GM23338 (cell line): ENCODE data around the gene C10orf90. TPM values are rescaled to one million over a fixed set of nuclear protein-coding genes. Genes with fewer than 3 reads are reported as not detected.

Source experiments
- ATAC-seq: fragments of 200-7000 bp; cut with Tn5 transposase; 3 replicates; pipeline ENCODE4 v1.9.1; 2020
- DNase-seq: peaks from one replicate; pipeline ENCODE4 v3.0.0-alpha.2; 2015; ENCODE audit warnings: low spot score
- H2AFZ ChIP-seq: fragments of 200-600 bp; sonication (generic); 2 replicates; pipeline ENCODE4 v1.8.0; 2016; ENCODE audit warnings: antibody characterized with exemption, mild to moderate bottlenecking, moderate library complexity
- H3F3A ChIP-seq: fragments of 200-600 bp; sonication (generic); replicated peaks from 2 replicates; pipeline ENCODE4 v1.8.0; 2017; ENCODE audit warnings: antibody characterized with exemption, mixed run types, low read depth
- H3K27ac ChIP-seq: fragments of 200-600 bp; sonication (generic); 2 replicates; pipeline ENCODE4 v1.6.1; 2016; ENCODE audit warnings: low read depth
- H3K27me3 ChIP-seq: fragments of 200-600 bp; sonication (generic); 2 replicates; pipeline ENCODE4 v1.8.0; 2016; ENCODE audit warnings: mild to moderate bottlenecking, mixed run types, moderate library complexity; ENCODE audit not compliant: insufficient read depth
- H3K36me3 ChIP-seq: fragments of 200-600 bp; sonication (generic); 2 replicates; pipeline ENCODE4 v1.8.0; 2016; ENCODE audit warnings: mild to moderate bottlenecking; ENCODE audit not compliant: insufficient read depth
- H3K4me1 ChIP-seq: fragments of 200-600 bp; sonication (generic); 2 replicates; pipeline ENCODE4 v1.8.0; 2016; ENCODE audit warnings: mild to moderate bottlenecking, moderate library complexity; ENCODE audit not compliant: insufficient read depth
- H3K4me2 ChIP-seq: fragments of 200-600 bp; sonication (generic); 2 replicates; pipeline ENCODE4 v1.7.1; 2017; ENCODE audit warnings: mixed run types
- H3K4me3 ChIP-seq: fragments of 200-600 bp; sonication (generic); 2 replicates; pipeline ENCODE4 v1.6.1; 2016; ENCODE audit warnings: mixed run types
- H3K79me2 ChIP-seq: fragments of 200-600 bp; sonication (generic); replicated peaks from 2 replicates; pipeline ENCODE4 v1.8.0; 2017; ENCODE audit warnings: mild to moderate bottlenecking; ENCODE audit not compliant: insufficient read depth
- H3K9me2 ChIP-seq: fragments of 200-600 bp; sonication (generic); 2 replicates; pipeline ENCODE4 v1.8.0; 2017; ENCODE audit not compliant: insufficient read depth
- H4K20me1 ChIP-seq: fragments of 200-600 bp; sonication (generic); replicated peaks from 2 replicates; pipeline ENCODE4 v1.8.0; 2017; ENCODE audit warnings: mild to moderate bottlenecking; ENCODE audit not compliant: insufficient read depth
- H3K27ac Mint-ChIP-seq: 2 replicates; pipeline ENCODE4 v1.8.0; 2020; ENCODE audit warnings: inconsistent platforms, mild to moderate bottlenecking, moderate library complexity, mixed read lengths
- H3K27me3 Mint-ChIP-seq: 3 replicates; pipeline ENCODE4 v1.8.0; 2022; ENCODE audit warnings: low read depth, mild to moderate bottlenecking, moderate library complexity, mixed read lengths, inconsistent platforms; ENCODE audit not compliant: insufficient read depth, poor library complexity
- H3K36me3 Mint-ChIP-seq: 3 replicates; pipeline ENCODE4 v1.8.0; 2021; ENCODE audit warnings: low read depth, mild to moderate bottlenecking, inconsistent platforms, moderate library complexity, mixed read lengths
- H3K4me1 Mint-ChIP-seq: 3 replicates; pipeline ENCODE4 v1.8.0; 2020; ENCODE audit warnings: mild to moderate bottlenecking, inconsistent platforms, mixed read lengths
- H3K4me3 Mint-ChIP-seq: 3 replicates; pipeline ENCODE4 v1.8.0; 2021; ENCODE audit warnings: moderate library complexity, mild to moderate bottlenecking, inconsistent platforms, mixed read lengths
- H3K9me3 Mint-ChIP-seq: 3 replicates; pipeline ENCODE4 v1.8.0; 2020; ENCODE audit warnings: moderate library complexity, mild to moderate bottlenecking, inconsistent platforms, mixed read lengths
- CTCF ChIP-seq, 2 experiments: fragments of 200-600 bp in 1 of 2; sonication (generic) in 1 of 2; conservative IDR thresholded peaks; 2 replicates each; pipeline versions ENCODE4 v1.5.1 to v1.6.1; 2016 to 2017; ENCODE audit warnings: antibody characterized with exemption in 2 of 2, low read depth in 2 of 2, mild to moderate bottlenecking in 2 of 2, moderate library complexity in 1 of 2
- ETS1 ChIP-seq: IDR thresholded peaks from 2 replicates; pipeline ENCODE4 v1.6.1; 2016; ENCODE audit warnings: antibody characterized with exemption
- EZH2 ChIP-seq: fragments of 200-600 bp; sonication (generic); IDR thresholded peaks from one replicate; pipeline ENCODE4 v1.8.0; 2017; ENCODE audit warnings: antibody characterized with exemption, mild to moderate bottlenecking, low read depth; ENCODE audit not compliant: unreplicated experiment
- JUNB ChIP-seq: IDR thresholded peaks from one replicate; pipeline ENCODE4 v1.6.1; 2016; ENCODE audit warnings: antibody characterized with exemption; ENCODE audit not compliant: unreplicated experiment
- NANOG ChIP-seq: IDR thresholded peaks from 2 replicates; pipeline ENCODE4 v1.6.1; 2016; ENCODE audit warnings: antibody characterized with exemption, borderline replicate concordance
- POLR2AphosphoS5 ChIP-seq: IDR thresholded peaks from 2 replicates; pipeline ENCODE4 v1.6.1; 2016; ENCODE audit warnings: antibody characterized with exemption, low read depth
- STAT1 ChIP-seq: IDR thresholded peaks from one replicate; pipeline ENCODE4 v1.6.1; 2016; ENCODE audit warnings: antibody characterized with exemption; ENCODE audit not compliant: unreplicated experiment
- polyA plus RNA-seq: library from polyadenylated mRNA; unstranded; fragments of >200 nt; fragmentation: Nextera tagmentation; extraction: Ambion mirVana; gene quantifications from 2 replicates; pipeline ENCODE4 v1.2.1, GENCODE V29; 2016
- total RNA-seq: library from RNA; depleted of rRNA; stranded (reverse); fragments of >200 nt; shearing (Covaris generic); gene quantifications from 2 replicates; pipeline ENCODE4 v1.2.3, GENCODE V29; 2014
- TF ChIP-seq, protein P1 (sequence below): IDR thresholded peaks from one replicate; pipeline ENCODE4 v1.6.1; 2018; ENCODE audit warnings: antibody characterized with exemption; ENCODE audit not compliant: unreplicated experiment
- TF ChIP-seq, protein P2 (sequence below): fragments of 250-450 bp; sonication (Bioruptor Pico); IDR thresholded peaks from 2 replicates; pipeline ENCODE4 v1.5.0; 2020; ENCODE audit warnings: mild to moderate bottlenecking, moderate library complexity

Gene C10orf90
- total and polyA plus RNA-seq, 2 experiments from 2014 or later = 0.76 to 0.97 TPM

- TF ChIP-seq JUNB = no peak
- TF ChIP-seq, protein P1, sequence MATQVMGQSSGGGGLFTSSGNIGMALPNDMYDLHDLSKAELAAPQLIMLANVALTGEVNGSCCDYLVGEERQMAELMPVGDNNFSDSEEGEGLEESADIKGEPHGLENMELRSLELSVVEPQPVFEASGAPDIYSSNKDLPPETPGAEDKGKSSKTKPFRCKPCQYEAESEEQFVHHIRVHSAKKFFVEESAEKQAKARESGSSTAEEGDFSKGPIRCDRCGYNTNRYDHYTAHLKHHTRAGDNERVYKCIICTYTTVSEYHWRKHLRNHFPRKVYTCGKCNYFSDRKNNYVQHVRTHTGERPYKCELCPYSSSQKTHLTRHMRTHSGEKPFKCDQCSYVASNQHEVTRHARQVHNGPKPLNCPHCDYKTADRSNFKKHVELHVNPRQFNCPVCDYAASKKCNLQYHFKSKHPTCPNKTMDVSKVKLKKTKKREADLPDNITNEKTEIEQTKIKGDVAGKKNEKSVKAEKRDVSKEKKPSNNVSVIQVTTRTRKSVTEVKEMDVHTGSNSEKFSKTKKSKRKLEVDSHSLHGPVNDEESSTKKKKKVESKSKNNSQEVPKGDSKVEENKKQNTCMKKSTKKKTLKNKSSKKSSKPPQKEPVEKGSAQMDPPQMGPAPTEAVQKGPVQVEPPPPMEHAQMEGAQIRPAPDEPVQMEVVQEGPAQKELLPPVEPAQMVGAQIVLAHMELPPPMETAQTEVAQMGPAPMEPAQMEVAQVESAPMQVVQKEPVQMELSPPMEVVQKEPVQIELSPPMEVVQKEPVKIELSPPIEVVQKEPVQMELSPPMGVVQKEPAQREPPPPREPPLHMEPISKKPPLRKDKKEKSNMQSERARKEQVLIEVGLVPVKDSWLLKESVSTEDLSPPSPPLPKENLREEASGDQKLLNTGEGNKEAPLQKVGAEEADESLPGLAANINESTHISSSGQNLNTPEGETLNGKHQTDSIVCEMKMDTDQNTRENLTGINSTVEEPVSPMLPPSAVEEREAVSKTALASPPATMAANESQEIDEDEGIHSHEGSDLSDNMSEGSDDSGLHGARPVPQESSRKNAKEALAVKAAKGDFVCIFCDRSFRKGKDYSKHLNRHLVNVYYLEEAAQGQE = no peak
Measured at GRCh38 chr10:126629925-126630624, 40.4 kb downstream of the C10orf90 start (continued).

DNA sequence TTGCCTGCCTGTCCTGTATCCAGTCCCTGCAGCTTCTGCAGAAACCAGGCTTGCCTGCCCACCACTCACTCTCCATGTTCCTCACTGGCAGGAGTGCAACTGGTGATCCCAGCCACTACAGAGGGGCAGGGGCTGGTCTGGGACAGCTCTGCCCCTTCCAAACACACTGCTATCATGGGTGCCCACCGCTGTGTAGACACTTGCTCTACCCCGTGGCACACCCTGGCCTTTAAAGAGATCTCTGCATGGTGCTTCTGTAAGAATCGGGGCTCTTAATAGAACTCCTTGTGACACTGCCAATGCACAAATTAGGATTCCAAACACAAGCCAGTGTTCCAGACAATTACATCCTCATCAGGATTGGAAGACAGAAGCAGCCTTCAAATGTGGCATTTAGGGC is 41.7 kb downstream of the C10orf90 start:
- no peaks in the 10 kb centered on the region for H3K36me3 Mint-ChIP-seq
- Histone ChIP-seq H4K20me1 (no peaks in the 10 kb centered on the region), H3K4me1 (no peaks in the 10 kb centered on the region), H3K79me2 (no peaks in the 10 kb centered on the region), H3K4me3 (no peak overlapping the region), H3K27me3 (no peaks in the 10 kb centered on the region), H3F3A (no peaks in the 10 kb centered on the region), H3K9me2 (0 out of 2 replicates have a peak, but pooled peaks cover 4% of the 10 kb centered on the region), H2AFZ (no peak overlapping the region), H3K27ac (no peak overlapping the region), H3K4me2 (no peak overlapping the region), H3K36me3 (no peaks in the 10 kb centered on the region)
- no peak overlapping the region for H3K4me3 Mint-ChIP-seq
- H3K27ac Mint-ChIP-seq = no peak overlapping the region
- ATAC-seq (no peak), DNase-seq (no peak)
- H3K27me3 Mint-ChIP-seq = no peaks in the 10 kb centered on the region
- peaks cover 4% of the 10 kb centered on the region; the same call in 2 of the 3 replicates for H3K4me1 Mint-ChIP-seq
- H3K9me3 Mint-ChIP-seq = no peaks in the 10 kb centered on the region
- TF ChIP-seq NANOG (no peak), ETS1 (no peak), STAT1 (no peak), CTCF (conservative IDR thresholded peaks at IDR 0.05; ENCODE audit: low read depth in 2 of 2) (no peak), EZH2 (no peak), POLR2AphosphoS5 (no peak)
- TF ChIP-seq, protein P2, sequence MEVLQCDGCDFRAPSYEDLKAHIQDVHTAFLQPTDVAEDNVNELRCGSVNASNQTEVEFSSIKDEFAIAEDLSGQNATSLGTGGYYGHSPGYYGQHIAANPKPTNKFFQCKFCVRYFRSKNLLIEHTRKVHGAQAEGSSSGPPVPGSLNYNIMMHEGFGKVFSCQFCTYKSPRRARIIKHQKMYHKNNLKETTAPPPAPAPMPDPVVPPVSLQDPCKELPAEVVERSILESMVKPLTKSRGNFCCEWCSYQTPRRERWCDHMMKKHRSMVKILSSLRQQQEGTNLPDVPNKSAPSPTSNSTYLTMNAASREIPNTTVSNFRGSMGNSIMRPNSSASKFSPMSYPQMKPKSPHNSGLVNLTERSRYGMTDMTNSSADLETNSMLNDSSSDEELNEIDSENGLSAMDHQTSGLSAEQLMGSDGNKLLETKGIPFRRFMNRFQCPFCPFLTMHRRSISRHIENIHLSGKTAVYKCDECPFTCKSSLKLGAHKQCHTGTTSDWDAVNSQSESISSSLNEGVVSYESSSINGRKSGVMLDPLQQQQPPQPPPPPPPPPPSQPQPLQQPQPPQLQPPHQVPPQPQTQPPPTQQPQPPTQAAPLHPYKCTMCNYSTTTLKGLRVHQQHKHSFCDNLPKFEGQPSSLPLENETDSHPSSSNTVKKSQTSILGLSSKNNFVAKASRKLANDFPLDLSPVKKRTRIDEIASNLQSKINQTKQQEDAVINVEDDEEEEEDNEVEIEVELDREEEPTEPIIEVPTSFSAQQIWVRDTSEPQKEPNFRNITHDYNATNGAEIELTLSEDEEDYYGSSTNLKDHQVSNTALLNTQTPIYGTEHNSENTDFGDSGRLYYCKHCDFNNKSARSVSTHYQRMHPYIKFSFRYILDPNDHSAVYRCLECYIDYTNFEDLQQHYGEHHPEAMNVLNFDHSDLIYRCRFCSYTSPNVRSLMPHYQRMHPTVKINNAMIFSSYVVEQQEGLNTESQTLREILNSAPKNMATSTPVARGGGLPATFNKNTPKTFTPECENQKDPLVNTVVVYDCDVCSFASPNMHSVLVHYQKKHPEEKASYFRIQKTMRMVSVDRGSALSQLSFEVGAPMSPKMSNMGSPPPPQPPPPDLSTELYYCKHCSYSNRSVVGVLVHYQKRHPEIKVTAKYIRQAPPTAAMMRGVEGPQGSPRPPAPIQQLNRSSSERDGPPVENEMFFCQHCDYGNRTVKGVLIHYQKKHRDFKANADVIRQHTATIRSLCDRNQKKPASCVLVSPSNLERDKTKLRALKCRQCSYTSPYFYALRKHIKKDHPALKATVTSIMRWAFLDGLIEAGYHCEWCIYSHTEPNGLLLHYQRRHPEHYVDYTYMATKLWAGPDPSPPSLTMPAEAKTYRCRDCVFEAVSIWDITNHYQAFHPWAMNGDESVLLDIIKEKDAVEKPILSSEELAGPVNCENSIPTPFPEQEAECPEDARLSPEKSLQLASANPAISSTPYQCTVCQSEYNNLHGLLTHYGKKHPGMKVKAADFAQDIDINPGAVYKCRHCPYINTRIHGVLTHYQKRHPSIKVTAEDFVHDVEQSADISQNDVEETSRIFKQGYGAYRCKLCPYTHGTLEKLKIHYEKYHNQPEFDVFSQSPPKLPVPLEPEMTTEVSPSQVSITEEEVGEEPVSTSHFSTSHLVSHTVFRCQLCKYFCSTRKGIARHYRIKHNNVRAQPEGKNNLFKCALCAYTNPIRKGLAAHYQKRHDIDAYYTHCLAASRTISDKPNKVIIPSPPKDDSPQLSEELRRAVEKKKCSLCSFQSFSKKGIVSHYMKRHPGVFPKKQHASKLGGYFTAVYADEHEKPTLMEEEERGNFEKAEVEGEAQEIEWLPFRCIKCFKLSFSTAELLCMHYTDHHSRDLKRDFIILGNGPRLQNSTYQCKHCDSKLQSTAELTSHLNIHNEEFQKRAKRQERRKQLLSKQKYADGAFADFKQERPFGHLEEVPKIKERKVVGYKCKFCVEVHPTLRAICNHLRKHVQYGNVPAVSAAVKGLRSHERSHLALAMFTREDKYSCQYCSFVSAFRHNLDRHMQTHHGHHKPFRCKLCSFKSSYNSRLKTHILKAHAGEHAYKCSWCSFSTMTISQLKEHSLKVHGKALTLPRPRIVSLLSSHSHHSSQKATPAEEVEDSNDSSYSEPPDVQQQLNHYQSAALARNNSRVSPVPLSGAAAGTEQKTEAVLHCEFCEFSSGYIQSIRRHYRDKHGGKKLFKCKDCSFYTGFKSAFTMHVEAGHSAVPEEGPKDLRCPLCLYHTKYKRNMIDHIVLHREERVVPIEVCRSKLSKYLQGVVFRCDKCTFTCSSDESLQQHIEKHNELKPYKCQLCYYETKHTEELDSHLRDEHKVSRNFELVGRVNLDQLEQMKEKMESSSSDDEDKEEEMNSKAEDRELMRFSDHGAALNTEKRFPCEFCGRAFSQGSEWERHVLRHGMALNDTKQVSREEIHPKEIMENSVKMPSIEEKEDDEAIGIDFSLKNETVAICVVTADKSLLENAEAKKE = no peak
